ENCODE data around the gene CFAP99. TPM values are rescaled to one million over a fixed set of nuclear protein-coding genes. Genes with fewer than 3 reads are reported as not detected.

The CFAP99 gene
- total RNA-seq, 1 experiment from 2014 or later, result not detected

- no peaks in the 10 kb centered on the region for H3K9me3 ChIP-seq
- H3K4me3 ChIP-seq, result no peak overlapping the region
- H3K36me3 ChIP-seq, result no peaks in the 10 kb centered on the region
- DNase-seq, result no peak
- no peaks in the 10 kb centered on the region for H3K27me3 ChIP-seq
Observed at GRCh38 chr4:2402048-2402842, 16.5 kb upstream of the CFAP99 start.

GRCh38 chr4:2402941-2403340 lies 15.8 kb upstream of the CFAP99 start:
- Histone ChIP-seq H3K36me3 (no peaks in the 10 kb centered on the region), H3K9me3 (no peaks in the 10 kb centered on the region), H3K4me3 (no peak overlapping the region), H3K27me3 (no peaks in the 10 kb centered on the region)
- no peak for DNase-seq

- no peak overlapping the region for H3K4me3 ChIP-seq
- no peaks in the 10 kb centered on the region for H3K27me3 ChIP-seq
- H3K36me3 ChIP-seq, result no peaks in the 10 kb centered on the region
- DNase-seq, result no peak
- H3K9me3 ChIP-seq, result no peaks in the 10 kb centered on the region
Observed at GRCh38 chr4:2406406-2406805, 12.3 kb upstream of the CFAP99 start.

- DNase-seq, result no peak
- no peak overlapping the region for H3K4me3 ChIP-seq
- no peaks in the 10 kb centered on the region for H3K36me3 ChIP-seq
- H3K27me3 ChIP-seq, result no peaks in the 10 kb centered on the region
- no peaks in the 10 kb centered on the region for H3K9me3 ChIP-seq
Observed at GRCh38 chr4:2406920-2407319, 11.8 kb upstream of the CFAP99 start.

- H3K9me3 ChIP-seq, result no peaks in the 10 kb centered on the region
- no peak for DNase-seq
- H3K27me3 ChIP-seq, result no peaks in the 10 kb centered on the region
- no peaks in the 10 kb centered on the region for H3K36me3 ChIP-seq
- no peak overlapping the region for H3K4me3 ChIP-seq
Observed at GRCh38 chr4:2407991-2408342, 10.8 kb upstream of the CFAP99 start.

- H3K27me3 ChIP-seq, result no peaks in the 10 kb centered on the region
- DNase-seq, result peak; percentile 24
Observed at GRCh38 chr4:2408401-2408958, 10.3 kb upstream of the CFAP99 start.

GRCh38 chr4:2408976-2409375 lies 9.8 kb upstream of the CFAP99 start:
- DNase-seq, result no peak

More at GRCh38 chr4:2408401-2408958, 10.3 kb upstream of the CFAP99 start:
- Histone ChIP-seq H3K36me3 (no peaks in the 10 kb centered on the region), H3K9me3 (no peaks in the 10 kb centered on the region), H3K4me3 (no peak overlapping the region)

GRCh38 chr4:2409381-2409783 lies 9.4 kb upstream of the CFAP99 start:
- Histone ChIP-seq H3K4me3 (no peak overlapping the region), H3K27me3 (no peaks in the 10 kb centered on the region), H3K9me3 (no peaks in the 10 kb centered on the region), H3K36me3 (no peaks in the 10 kb centered on the region)
- no peak for DNase-seq

More at GRCh38 chr4:2408976-2409375, 9.8 kb upstream of the CFAP99 start:
- no peaks in the 10 kb centered on the region for H3K27me3 ChIP-seq
- no peaks in the 10 kb centered on the region for H3K36me3 ChIP-seq
- no peak overlapping the region for H3K4me3 ChIP-seq
- H3K9me3 ChIP-seq, result no peaks in the 10 kb centered on the region

- Histone ChIP-seq H3K36me3 (no peaks in the 10 kb centered on the region), H3K27me3 (no peaks in the 10 kb centered on the region), H3K4me3 (peak overlapping the region; percentile 32), H3K9me3 (no peaks in the 10 kb centered on the region)
- no peak for DNase-seq
Observed at GRCh38 chr4:2411786-2412510, 6.8 kb upstream of the CFAP99 start.

GRCh38 chr4:2412534-2412884 lies 6.2 kb upstream of the CFAP99 start:
- Histone ChIP-seq H3K9me3 (no peaks in the 10 kb centered on the region), H3K4me3 (peak overlapping the region; percentile 32), H3K27me3 (no peaks in the 10 kb centered on the region; the same call in 1 of the 2 replicates), H3K36me3 (no peaks in the 10 kb centered on the region)
- DNase-seq, result no peak

GRCh38 chr4:2412885-2413716 lies 5.7 kb upstream of the CFAP99 start:
- H3K9me3 ChIP-seq, result no peaks in the 10 kb centered on the region
- peak; percentile 95 for DNase-seq
- no peaks in the 10 kb centered on the region for H3K36me3 ChIP-seq
- no peaks in the 10 kb centered on the region; the same call in 1 of the 2 replicates for H3K27me3 ChIP-seq
- peak overlapping the region; percentile 32 for H3K4me3 ChIP-seq

- no peak for DNase-seq
- Histone ChIP-seq H3K9me3 (no peaks in the 10 kb centered on the region), H3K27me3 (no peaks in the 10 kb centered on the region; the same call in 1 of the 2 replicates), H3K4me3 (no peak overlapping the region), H3K36me3 (no peaks in the 10 kb centered on the region)
Observed at GRCh38 chr4:2413821-2414610, 4.7 kb upstream of the CFAP99 start.

GRCh38 chr4:2415213-2415612 lies 3.5 kb upstream of the CFAP99 start:
- DNase-seq, result no peak
- H3K4me3 ChIP-seq, result no peak overlapping the region
- peaks cover 2% of the 10 kb centered on the region; the same call in 1 of the 2 replicates for H3K27me3 ChIP-seq
- H3K9me3 ChIP-seq, result no peaks in the 10 kb centered on the region
- no peaks in the 10 kb centered on the region for H3K36me3 ChIP-seq

- peaks cover 5% of the 10 kb centered on the region; the same call in 1 of the 2 replicates for H3K27me3 ChIP-seq
- no peak for DNase-seq
- H3K9me3 ChIP-seq, result no peaks in the 10 kb centered on the region
- H3K36me3 ChIP-seq, result no peaks in the 10 kb centered on the region
- H3K4me3 ChIP-seq, result no peak overlapping the region
Observed at GRCh38 chr4:2415881-2416563, 2.7 kb upstream of the CFAP99 start.

- no peaks in the 10 kb centered on the region for H3K36me3 ChIP-seq
- peak overlapping the region; percentile 38 for H3K4me3 ChIP-seq
- H3K9me3 ChIP-seq, result no peaks in the 10 kb centered on the region
- peak; percentile 26 for DNase-seq
- H3K27me3 ChIP-seq, result peaks cover 5% of the 10 kb centered on the region; the same call in 1 of the 2 replicates
Observed at GRCh38 chr4:2416564-2417225, 2.1 kb upstream of the CFAP99 start.

All from MG63 (cell line).